Measurements from ENCODE around the gene GPALPP1.
"Not testable (repeated sequence)": the region's sequence is repeated elsewhere in the genome, so short reads cannot be mapped to it uniquely, and the experiment has no call there.

The GPALPP1 gene

GRCh38 chr13:45007225-45007624, 17.9 kb downstream of the GPALPP1 start:
- no peak for DNase-seq

- DNase-seq, result no peak
Measured at GRCh38 chr13:45007823-45008222, 18.5 kb downstream of the GPALPP1 start.

- DNase-seq, result no peak
Measured at GRCh38 chr13:45011198-45011597, 21.9 kb downstream of the GPALPP1 start.

DNA sequence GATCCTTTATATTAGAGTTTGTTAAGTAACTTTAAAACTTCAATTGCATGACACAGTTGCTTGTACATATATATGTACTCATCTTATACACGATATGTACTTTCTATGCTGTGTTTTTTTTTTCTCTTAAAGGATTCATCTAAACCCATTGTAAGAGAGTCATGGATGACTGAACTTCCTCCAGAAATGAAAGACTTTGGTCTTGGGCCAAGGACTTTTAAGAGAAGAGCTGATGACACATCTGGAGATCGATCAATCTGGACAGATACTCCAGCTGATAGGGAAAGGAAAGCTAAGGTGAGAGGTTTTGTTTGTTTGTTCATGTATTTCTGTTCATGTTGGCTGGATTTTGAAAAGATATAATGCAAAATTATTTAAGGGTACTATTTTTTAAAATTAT, 26.0 kb downstream of the GPALPP1 start:
- DNase-seq, result no peak

DNA sequence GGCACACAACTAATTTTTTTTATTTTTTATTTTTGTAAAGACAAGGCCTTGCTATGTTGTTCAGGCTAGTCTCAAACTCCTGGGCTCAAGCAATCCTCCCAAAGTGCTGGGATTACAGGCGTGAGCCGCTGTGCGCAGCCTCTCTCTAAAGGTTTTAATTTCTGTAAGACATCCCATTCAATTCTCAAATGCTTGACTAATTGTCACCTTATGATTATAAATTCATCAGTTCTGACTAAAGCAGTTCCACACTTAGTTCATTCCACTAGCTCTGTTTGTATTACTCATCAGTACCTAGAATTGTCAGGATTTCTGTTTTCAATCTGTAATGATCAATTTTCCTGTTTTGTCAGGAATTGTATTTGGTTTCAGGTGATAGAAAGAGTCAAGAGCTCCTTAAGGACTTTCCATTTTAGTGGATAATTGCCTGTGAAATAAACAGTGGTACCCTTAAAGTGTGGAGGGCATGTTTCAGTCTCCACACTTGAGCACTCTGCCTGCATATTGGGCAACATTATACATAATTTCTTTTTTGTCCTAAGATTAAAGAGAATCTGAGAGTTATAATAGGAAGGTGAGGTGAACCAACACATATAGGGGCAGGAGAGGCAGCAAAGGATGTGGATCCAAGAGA, 27.6 kb downstream of the GPALPP1 start:
- DNase-seq, result no peak

DNA sequence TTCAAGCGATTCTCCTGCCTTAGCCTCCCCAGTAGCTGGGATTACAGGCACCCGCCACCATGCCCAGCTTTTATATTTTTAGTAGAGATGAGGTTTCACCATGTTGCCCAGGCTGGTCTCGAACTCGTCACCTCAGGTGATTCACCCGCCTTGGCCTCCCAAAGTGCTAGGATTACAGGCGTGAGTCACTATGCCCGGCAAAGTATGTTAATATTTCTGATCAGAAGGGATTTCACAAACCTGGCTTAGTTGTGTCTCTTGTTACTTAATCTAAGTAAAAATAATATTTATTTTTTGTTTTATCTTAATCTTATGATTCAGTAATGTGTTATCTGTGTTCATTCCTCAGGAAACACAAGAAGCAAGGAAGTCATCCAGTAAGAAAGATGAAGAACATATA, 30.6 kb downstream of the GPALPP1 start:
- DNase-seq, result not testable (repeated sequence)

DNA sequence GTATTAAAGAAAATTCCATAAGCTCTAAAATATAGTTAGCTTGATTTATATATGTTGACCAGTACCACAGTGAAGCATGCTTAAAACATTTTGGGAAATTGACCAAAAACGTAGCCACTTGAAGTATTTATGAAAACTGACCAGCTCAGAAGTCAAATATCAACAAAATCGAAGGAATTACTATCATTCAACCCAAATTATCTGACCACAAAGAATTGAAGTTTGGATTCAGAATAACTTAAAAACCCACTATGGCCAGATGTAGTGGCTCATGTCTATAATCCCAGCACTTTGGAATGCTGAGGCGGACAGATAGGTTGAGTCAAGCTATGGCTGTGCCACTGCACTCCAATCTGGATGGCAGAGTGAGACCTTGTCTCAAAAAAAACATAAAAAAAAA, 31.9 kb downstream of the GPALPP1 start:
- DNase-seq, result no peak

DNA sequence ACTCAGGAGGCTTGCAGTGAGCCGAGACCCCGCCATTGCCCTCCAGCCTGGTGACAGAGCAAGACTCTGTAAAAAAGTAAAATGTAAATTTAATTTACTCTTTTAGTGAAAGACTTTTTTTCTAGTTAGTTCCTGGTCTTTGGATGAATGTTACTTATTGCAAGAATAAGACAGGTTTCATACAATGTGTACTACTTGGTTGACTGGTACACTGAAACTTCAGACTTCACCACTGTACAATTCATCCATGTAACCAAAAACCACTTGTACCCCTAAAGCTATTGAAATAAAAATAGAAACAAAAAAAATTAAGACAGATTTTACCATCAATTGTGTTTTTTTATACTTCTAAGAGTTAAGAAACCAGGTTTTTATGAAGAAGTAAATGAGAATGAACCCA, 35.5 kb downstream of the GPALPP1 start:
- no peak for DNase-seq

DNA sequence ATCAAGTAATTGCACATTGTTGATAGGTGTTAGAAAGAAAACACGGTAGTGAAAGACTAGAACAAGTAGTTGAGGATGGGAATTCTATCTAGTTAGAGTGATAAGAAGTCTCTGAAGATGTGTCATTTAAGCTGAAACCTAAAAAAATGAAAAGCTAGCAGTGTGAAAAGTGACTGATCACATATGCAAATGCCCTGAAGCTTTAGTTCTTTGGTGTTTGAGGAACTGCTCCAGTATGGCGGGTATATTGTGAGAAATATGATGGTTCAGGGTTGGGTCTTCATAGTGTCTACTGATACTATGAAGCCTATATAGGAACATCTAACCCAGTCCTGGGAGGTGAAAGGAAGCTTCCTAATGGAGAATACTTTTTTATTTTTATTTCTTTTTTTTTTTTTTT, 45.0 kb downstream of the GPALPP1 start:
- DNase-seq, result no peak

GRCh38 chr13:45036206-45036605, 46.9 kb downstream of the GPALPP1 start:
- no peak for DNase-seq

GRCh38 chr13:45040173-45040572, 50.8 kb downstream of the GPALPP1 start:
- no peak for DNase-seq

DNA sequence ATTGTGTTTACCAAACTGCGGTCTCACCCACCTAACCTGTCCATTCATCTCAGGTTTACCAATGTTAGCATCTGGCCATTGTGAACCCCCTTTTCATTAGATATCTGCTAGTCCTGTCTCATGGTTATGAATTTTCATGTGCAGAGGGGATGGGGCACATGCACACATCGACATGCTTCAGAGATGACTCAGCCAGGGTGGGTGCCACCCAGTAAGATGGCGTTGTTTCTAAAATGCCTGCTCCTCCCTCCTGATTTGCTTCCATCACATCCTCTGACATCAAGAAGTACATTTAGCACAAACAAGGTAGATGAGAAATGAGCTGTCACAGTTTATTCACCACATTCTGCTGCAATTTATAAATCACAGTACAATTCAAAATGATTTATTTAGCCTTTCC, 51.3 kb downstream of the GPALPP1 start:
- no peak for DNase-seq

DNA sequence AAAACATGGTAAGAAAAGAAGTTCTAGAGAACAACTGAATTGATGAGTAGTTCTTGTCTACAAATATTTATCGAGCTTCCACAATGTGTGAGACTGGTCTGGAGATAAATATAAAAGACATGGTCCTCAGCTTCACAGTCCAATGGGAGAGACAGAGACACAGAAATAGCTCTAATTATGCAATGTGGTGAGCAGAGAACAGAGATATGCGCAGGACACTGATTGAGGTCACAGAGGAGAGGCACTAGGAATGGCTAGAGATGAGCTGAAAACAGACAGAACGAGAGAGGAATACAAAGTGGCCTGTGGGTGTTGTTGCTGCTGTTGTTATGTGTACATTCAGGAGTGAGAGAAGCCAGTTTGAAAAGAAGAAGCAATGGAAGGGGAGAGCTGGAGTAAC, 53.2 kb downstream of the GPALPP1 start:
- DNase-seq, result no peak

DNA sequence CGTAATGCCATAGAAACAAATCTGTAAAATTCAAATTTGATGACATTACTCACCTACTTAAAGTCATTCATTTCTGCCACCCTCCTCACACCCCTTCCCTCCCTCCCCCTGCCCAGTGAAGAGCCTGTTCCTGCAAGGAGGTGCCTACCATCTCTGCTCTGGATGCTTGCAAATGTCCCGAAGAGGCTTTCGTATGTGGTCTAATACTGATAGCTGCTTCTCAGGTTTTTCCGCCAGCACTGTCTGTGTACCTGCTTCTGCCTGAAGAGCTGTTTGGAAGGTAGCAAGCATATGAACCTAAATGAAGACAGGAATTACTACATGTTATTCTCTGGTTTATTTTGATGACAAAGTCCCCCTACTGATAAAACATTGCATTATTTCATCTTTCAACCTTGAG, 57.1 kb downstream of the GPALPP1 start:
- no peak for DNase-seq

DNA sequence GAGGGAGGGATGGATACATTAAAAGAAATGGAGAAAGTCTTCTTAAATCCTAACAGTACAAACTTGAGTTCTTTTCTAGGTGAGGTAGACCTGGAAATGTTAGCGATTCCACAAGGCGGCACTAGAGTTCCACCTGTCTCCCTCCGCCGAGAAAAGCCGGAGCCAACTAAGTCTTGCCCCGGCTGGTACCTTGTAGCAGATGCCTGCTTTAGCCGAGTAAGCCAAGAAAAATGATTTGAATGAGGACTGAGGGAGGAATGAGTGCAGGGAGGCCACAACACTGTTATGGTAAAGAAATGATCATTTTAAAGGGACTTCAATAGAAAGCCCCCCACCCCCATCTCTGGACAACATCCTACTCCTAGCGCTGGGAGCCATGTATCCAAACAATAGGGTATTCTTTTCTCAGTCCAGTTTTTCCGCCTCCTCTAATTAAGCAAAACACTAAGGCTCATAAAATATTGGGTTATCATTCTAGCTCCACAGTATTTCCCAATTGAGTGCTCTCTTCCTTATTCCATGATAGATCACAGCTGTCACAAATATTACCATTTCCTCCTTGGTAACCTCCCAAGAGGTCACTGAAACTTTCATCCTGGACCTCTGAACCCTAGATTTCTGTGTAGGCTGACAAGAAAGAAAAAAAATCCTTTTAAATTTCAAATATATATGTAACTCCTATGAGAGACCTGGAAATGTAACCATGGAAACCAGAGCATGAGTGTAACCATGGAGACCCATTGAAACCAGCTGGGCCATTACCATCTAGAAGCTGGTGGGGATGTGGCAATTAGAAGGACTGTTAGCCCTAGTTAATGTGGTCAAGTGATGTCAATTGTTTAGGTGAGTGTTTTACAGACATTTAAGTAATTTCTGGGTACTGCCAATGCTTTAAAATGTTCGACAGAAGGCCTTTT, 58.3 kb downstream of the GPALPP1 start:
- peak in 13 of 14 donors; percentile 4 to 76 (median 67) for DNase-seq

- no peak for DNase-seq
Measured at GRCh38 chr13:45048890-45049407, 59.6 kb downstream of the GPALPP1 start.

- no peak for DNase-seq
Measured at GRCh38 chr13:45049478-45049877, 60.1 kb downstream of the GPALPP1 start.

GRCh38 chr13:45051315-45051714, 62.0 kb downstream of the GPALPP1 start:
- no peak for DNase-seq

- DNase-seq, result no peak
Measured at GRCh38 chr13:45055198-45055901, 66.0 kb downstream of the GPALPP1 start.

DNA sequence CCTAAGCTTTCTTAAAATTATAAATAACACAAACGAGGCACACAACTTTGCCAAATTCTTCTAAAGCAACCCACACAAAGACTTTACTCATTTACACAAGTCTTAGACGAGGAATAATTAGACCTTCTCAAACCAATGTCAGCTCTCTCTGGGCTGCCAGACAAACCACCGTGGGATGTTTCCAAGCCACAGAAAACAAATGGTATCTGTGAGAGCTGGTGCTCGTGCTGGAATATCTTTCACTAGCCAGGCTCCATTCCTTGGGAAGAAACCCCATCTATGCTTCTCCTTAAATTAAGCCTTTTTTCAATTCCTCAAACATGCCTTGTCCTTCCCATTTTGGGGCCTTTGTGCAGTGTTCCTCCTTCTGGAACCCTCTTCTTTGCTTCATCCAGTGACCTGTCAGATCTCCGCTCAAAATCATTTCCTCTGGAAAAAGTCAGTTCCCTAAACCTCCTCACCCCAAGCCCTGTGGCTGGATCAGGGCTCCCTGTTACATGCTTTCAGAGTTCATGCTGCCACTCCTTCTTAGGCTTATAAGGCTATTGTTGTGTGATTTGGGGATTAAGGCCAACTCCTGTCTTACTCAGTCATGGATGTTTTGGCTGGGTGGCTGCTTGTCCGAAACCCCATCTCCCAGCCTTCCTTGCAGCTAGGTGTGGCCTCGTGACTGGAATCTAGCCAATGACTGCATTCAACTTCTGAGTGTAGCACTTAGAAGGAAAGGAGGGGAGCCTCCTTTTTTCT, 66.7 kb downstream of the GPALPP1 start:
- peak in 3 of 14 donors; percentile 10 to 40 (median 11) for DNase-seq

- no peak for DNase-seq
Measured at GRCh38 chr13:45060062-45060461, 70.7 kb downstream of the GPALPP1 start.

DNA sequence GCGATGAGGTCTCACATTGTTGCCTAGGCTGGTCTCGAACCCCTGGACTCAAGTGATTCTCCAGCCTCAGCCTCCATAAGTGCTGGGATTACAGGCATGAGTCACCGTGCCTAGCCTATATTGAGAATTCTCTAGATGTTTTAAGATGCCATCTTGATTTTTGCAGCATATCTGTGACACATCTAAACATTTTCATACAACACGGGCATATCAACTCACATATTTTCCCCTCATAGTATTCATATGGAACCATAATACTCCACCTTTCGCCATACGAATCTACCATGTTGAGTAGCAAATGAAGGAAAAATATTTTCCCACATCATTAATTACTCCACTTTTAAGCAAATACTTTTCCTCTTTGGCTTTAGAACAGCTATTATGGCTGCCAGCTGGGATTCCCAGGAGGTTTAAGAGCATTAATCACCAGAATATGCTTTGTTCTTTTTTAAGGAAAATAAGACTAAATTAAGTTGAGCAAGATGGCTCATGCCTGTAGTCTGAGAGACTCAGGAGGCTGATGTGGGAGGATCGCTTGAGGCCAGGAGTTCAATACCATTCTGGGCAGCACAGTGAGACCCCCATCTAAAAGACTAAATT, 74.0 kb downstream of the GPALPP1 start:
- DNase-seq, result no peak

Data from C1 segment of cervical spinal cord (tissue), 14 donors.